GM18909 (cell line): ENCODE measurements around the gene LPIN2.

Source experiments
- ATAC-seq: cut with Tn5 transposase; IDR thresholded peaks from one replicate; pipeline ENCODE4 v1.9.1; 2021; ENCODE audit warnings: mild to moderate bottlenecking; ENCODE audit not compliant: unreplicated experiment, poor library complexity

Gene LPIN2

GRCh38 chr18:2983296-2983695 is 29.6 kb downstream of the LPIN2 start:
- ATAC-seq = no peak

GRCh38 chr18:2982452-2983269 is 30.3 kb downstream of the LPIN2 start:
- ATAC-seq = no peak

- ATAC-seq = no peak
Measured at GRCh38 chr18:2982022-2982421, 30.9 kb downstream of the LPIN2 start.

GRCh38 chr18:2981212-2981728 is 31.7 kb downstream of the LPIN2 start:
- no peak for ATAC-seq

GRCh38 chr18:2979871-2980790 is 32.8 kb downstream of the LPIN2 start:
- no peak for ATAC-seq

GRCh38 chr18:2979129-2979528 is 33.8 kb downstream of the LPIN2 start:
- ATAC-seq = no peak

- ATAC-seq = peak; percentile 34
Measured at GRCh38 chr18:2978661-2979106, 34.3 kb downstream of the LPIN2 start.

GRCh38 chr18:2978208-2978607 is 34.7 kb downstream of the LPIN2 start:
- ATAC-seq = peak; percentile 36

GRCh38 chr18:2976218-2977132 is 36.5 kb downstream of the LPIN2 start:
- no peak for ATAC-seq

GRCh38 chr18:2974731-2975130 is 38.2 kb downstream of the LPIN2 start:
- no peak for ATAC-seq

GRCh38 chr18:2971741-2972552 is 41.0 kb downstream of the LPIN2 start:
- ATAC-seq = peak; percentile 90

- peak; percentile 21 for ATAC-seq
Measured at GRCh38 chr18:2970772-2971659, 41.9 kb downstream of the LPIN2 start.

GRCh38 chr18:2970344-2970743 is 42.6 kb downstream of the LPIN2 start:
- ATAC-seq = no peak

GRCh38 chr18:2969695-2970094 is 43.2 kb downstream of the LPIN2 start:
- ATAC-seq = no peak

- no peak for ATAC-seq
Measured at GRCh38 chr18:2968606-2969005, 44.3 kb downstream of the LPIN2 start.

- ATAC-seq = no peak
Measured at GRCh38 chr18:2967820-2968219, 45.1 kb downstream of the LPIN2 start.

GRCh38 chr18:2967357-2967756 is 45.6 kb downstream of the LPIN2 start:
- no peak for ATAC-seq

GRCh38 chr18:2966560-2966959 is 46.4 kb downstream of the LPIN2 start:
- no peak for ATAC-seq
